GM19193 (cell line): ENCODE measurements around the gene BTBD17.

Experiments
- POLR2A ChIP-seq: IDR thresholded peaks from 4 replicates; pipeline ENCODE4 v1.6.1; 2011; ENCODE audit not compliant: insufficient read depth, insufficient read length; ENCODE audit errors: extremely low read depth

The BTBD17 gene, protein sequence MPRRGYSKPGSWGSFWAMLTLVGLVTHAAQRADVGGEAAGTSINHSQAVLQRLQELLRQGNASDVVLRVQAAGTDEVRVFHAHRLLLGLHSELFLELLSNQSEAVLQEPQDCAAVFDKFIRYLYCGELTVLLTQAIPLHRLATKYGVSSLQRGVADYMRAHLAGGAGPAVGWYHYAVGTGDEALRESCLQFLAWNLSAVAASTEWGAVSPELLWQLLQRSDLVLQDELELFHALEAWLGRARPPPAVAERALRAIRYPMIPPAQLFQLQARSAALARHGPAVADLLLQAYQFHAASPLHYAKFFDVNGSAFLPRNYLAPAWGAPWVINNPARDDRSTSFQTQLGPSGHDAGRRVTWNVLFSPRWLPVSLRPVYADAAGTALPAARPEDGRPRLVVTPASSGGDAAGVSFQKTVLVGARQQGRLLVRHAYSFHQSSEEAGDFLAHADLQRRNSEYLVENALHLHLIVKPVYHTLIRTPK

GRCh38 chr17:74361230-74362068, at the start of gene BTBD17:
Gene BTBD17 (minus strand): TSS chr17:74361868. CDS start chr17:74361819, 49 bp downstream.
- no peak for TF ChIP-seq POLR2A

GRCh38 chr17:74410001-74410443, 48.4 kb upstream of the BTBD17 start:
- TF ChIP-seq POLR2A: no peak

DNA sequence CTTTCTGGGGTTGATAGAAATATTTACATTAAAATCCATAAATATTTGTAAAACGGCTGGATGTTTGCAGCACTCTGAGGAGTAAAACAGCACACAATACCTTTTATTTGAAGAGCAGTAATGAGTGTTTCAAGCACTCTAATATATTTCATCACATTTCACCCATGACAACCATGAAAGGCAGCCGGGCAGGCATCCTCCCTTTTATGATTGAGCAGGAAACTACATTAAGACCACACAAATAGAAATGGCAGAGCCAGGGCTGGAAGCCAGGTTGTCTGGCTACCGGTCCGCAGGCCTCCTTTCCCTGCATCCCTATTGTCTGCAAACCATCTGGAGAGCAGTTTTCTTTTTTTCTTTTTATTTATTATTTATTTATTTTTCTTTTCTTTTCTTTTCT, 47.1 kb upstream of the BTBD17 start:
- no peak for TF ChIP-seq POLR2A

GRCh38 chr17:74408262-74408661, 46.6 kb upstream of the BTBD17 start:
- TF ChIP-seq POLR2A: no peak

DNA sequence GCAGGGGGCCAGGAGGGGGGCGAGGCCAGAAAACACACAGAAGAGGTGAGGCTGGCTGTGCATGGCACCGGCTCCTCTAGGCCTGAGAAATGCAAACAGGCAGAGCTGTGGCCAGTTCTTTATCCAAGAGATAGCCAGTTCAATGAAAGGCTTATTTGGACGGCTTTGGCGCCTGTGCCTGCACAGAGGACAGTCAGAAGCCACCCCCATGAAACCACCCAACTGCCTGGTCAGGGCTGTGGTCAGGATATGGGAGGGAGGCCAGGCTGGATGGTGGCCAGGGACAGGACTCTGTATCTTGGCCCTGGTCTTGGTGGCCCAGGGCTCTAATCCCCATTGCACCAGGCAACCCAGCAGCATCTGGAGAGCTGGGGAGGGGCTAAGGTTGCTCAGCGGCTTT, 45.7 kb upstream of the BTBD17 start:
- TF ChIP-seq POLR2A: no peak

- no peak for TF ChIP-seq POLR2A
Measured at GRCh38 chr17:74404789-74405188, 43.1 kb upstream of the BTBD17 start.

- TF ChIP-seq POLR2A: no peak
Measured at GRCh38 chr17:74404218-74404617, 42.5 kb upstream of the BTBD17 start.

GRCh38 chr17:74403512-74404137, 42.0 kb upstream of the BTBD17 start:
- no peak for TF ChIP-seq POLR2A

DNA sequence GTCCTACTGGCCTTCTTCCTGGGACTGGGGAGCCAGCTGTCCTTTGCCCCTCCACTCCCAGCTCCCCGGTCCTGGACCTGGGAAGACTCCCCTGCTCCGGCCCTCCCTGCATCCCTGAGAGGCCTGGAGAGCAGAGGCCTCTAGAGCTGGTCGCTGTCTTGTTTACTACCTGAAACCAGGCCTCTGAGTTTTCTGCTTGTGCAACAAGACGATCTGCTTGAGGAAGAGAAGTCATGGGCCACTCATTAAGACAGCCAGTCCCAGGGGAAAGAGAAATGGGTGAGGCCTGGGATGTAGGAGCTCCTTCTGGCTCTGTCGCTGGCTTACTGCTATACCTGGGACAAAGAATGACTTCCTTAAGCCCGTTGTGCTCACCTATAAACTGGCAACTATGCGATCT, 40.4 kb upstream of the BTBD17 start:
- no peak for TF ChIP-seq POLR2A

DNA sequence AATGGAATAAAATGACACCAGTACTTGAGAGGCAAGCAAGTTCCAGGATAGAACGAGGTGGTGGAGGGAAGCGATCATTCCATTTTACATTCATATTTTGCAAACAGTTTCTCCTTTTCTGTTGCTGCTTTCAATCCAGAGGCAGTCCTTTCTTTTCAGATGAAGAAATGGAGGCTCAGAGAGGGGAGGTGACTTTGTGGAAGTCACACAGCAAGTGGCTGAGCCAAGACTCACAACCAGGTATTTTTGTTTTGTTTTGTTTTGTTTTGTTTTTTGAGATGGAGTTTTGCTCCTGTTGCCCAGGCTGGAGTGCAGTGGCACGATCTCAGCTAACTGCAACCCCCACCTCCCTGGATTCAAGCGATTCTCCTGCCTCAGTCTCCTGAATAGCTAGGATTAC, 34.9 kb upstream of the BTBD17 start:
- no peak for TF ChIP-seq POLR2A

DNA sequence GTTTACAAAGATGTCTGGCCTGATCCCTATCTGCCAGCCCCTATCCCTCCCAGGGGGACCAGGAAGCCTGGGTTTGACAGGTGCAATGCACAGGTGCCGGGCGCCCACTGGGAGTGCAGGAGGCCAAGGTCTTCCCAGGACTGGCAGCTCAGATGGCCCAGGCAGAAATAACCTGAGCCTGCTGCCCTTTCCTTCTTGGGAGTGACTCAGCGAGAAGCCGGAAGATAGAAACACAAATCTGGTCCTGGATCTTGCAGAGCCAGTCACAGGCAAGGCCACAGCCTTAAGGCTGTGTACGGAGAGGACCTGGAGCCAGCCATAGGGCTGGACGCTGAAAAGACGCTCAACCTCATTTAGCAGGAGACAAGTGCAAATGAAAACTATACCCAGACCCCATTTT, 33.3 kb upstream of the BTBD17 start:
- TF ChIP-seq POLR2A: no peak

GRCh38 chr17:74394275-74394950, 32.7 kb upstream of the BTBD17 start:
- no peak for TF ChIP-seq POLR2A

- TF ChIP-seq POLR2A: no peak
Measured at GRCh38 chr17:74393346-74393942, 31.8 kb upstream of the BTBD17 start.

DNA sequence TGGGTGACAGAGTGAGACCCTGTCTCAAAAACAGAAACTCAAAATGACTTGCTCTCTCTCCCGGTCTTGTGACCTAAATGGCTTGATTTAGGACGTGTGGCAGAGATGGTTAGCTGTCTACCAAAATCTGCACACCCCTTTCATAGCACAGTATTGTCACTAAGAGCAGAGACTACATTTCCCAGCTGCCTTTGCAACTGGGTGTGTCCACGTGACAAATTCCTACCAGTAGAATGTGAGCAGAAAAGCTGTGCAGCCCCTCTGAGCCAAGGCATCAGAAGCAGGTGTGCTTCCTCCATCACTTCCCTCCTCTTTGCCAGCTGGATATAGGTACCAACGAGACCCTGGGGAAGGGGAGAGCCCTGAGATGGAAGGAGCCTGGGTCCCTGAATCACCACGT, 31.2 kb upstream of the BTBD17 start:
- no peak for TF ChIP-seq POLR2A
